Mesendoderm (in vitro differentiated cells): ENCODE data around the gene KCNK2.

Experiments
- DNase-seq: peaks from one replicate; pipeline ENCODE4 v3.0.0; 2013
- H2AK5ac ChIP-seq: 2 replicates; pipeline ENCODE4 v1.6.1; 2013; ENCODE audit warnings: low read length, inconsistent platforms
- H2BK120ac ChIP-seq: 2 replicates; pipeline ENCODE4 v1.6.1; 2013; ENCODE audit warnings: low read depth, mild to moderate bottlenecking, low read length, moderate library complexity, mixed read lengths
- H2BK15ac ChIP-seq: replicated peaks from 2 replicates; pipeline ENCODE4 v1.6.1; 2013; ENCODE audit warnings: low read depth, mild to moderate bottlenecking, moderate library complexity
- H2BK5ac ChIP-seq: 2 replicates; pipeline ENCODE4 v1.6.1; 2013; ENCODE audit warnings: low read length, inconsistent platforms
- H3K18ac ChIP-seq: 2 replicates; pipeline ENCODE4 v1.6.1; 2013; ENCODE audit warnings: mild to moderate bottlenecking, low read length, mixed read lengths
- H3K23ac ChIP-seq: one replicate; pipeline ENCODE4 v1.6.1; 2013; ENCODE audit warnings: low read length
- H3K27ac ChIP-seq: 2 replicates; pipeline ENCODE4 v1.5.1; 2013; ENCODE audit warnings: low read depth, mild to moderate bottlenecking, inconsistent platforms, low read length, moderate library complexity
- H3K27me3 ChIP-seq: 2 replicates; pipeline ENCODE4 v1.6.1; 2013; ENCODE audit warnings: low read length, control low read depth, mild to moderate bottlenecking, inconsistent platforms; ENCODE audit not compliant: insufficient read depth, poor library complexity
- H3K36me3 ChIP-seq: 2 replicates; pipeline ENCODE4 v1.6.1; 2013; ENCODE audit warnings: low read length, inconsistent platforms; ENCODE audit not compliant: control insufficient read depth, insufficient read depth
- H3K4ac ChIP-seq: one replicate; pipeline ENCODE4 v1.6.1; 2013; ENCODE audit warnings: low read depth, mild to moderate bottlenecking, low read length, moderate library complexity
- H3K4me1 ChIP-seq: 2 replicates; pipeline ENCODE4 v1.6.1; 2013; ENCODE audit warnings: low read depth, low read length, inconsistent platforms; ENCODE audit not compliant: control insufficient read depth
- H3K4me2 ChIP-seq: 2 replicates; pipeline ENCODE4 v1.6.1; 2013; ENCODE audit warnings: low read length
- H3K4me3 ChIP-seq: 2 replicates; pipeline ENCODE4 v1.5.1; 2013; ENCODE audit warnings: mild to moderate bottlenecking, low read length
- H3K56ac ChIP-seq: one replicate; pipeline ENCODE4 v1.6.1; 2013; ENCODE audit warnings: low read length
- H3K79me1 ChIP-seq: 2 replicates; pipeline ENCODE4 v1.6.1; 2013; ENCODE audit warnings: low read length, inconsistent platforms
- H3K79me2 ChIP-seq: 2 replicates; pipeline ENCODE4 v1.6.1; 2013; ENCODE audit warnings: mild to moderate bottlenecking, low read length; ENCODE audit not compliant: control insufficient read depth, insufficient read depth
- H3K9ac ChIP-seq: 2 replicates; pipeline ENCODE4 v1.6.1; 2013; ENCODE audit warnings: low read length, inconsistent platforms
- H4K5ac ChIP-seq: one replicate; pipeline ENCODE4 v1.6.1; 2013; ENCODE audit warnings: low read length
- H4K8ac ChIP-seq: one replicate; pipeline ENCODE4 v1.6.1; 2013; ENCODE audit warnings: low read depth, mild to moderate bottlenecking, control low read depth, low read length, moderate library complexity
- WGBS: extraction: QIAGEN DNeasy Blood & Tissue Kit; methylation state at CpG from one replicate; pipeline ENCODE4 v1.1.7; 2013; ENCODE audit warnings: low lambda C conversion rate, missing lambda C conversion rate; ENCODE audit not compliant: insufficient coverage; ENCODE audit errors: extremely low coverage; 5-methylcytosine and 5-hydroxymethylcytosine counted together

KCNK2 gene

DNA sequence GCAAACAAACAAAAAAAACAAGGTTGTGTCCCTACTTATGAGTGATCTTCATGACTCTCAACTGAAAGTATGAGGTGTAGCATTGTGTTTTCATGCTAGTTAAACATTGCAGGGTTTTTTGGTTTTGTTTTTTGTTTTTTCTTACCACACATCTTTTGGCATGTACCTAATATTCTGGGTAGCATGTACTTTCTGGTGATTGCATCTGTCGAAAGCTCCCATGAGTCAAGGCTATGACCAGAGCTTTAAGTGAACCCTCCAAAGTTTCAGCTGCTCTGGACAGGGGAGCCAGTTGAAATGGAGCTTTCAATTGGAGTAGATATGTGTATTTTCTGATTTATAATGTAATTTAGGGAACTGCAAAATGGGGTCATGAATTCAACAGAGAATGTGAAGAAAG lies 115.5 kb downstream of the KCNK2 start:
- H3K4me1 ChIP-seq: no peaks in the 10 kb centered on the region
- H3K9ac ChIP-seq: no peak overlapping the region
- no peak overlapping the region for H2AK5ac ChIP-seq
- no peak overlapping the region for H4K5ac ChIP-seq
- no peaks in the 10 kb centered on the region for H3K27me3 ChIP-seq
- WGBS: no CpG with 5 or more reads among the region's 1 CpG
- H4K8ac ChIP-seq: no peak overlapping the region
- no peaks in the 10 kb centered on the region for H3K36me3 ChIP-seq
- H3K79me2 ChIP-seq: no peaks in the 10 kb centered on the region
- H3K4me3 ChIP-seq: no peak overlapping the region
- H2BK120ac ChIP-seq: no peak overlapping the region
- H2BK15ac ChIP-seq: no peak overlapping the region
- no peak overlapping the region for H3K4me2 ChIP-seq
- no peak overlapping the region for H3K4ac ChIP-seq
- no peak overlapping the region for H2BK5ac ChIP-seq
- no peak overlapping the region for H3K56ac ChIP-seq
- H3K27ac ChIP-seq: no peak overlapping the region
- no peak for DNase-seq
- no peak overlapping the region for H3K18ac ChIP-seq
- H3K23ac ChIP-seq: no peak overlapping the region
- no peaks in the 10 kb centered on the region for H3K79me1 ChIP-seq

DNA sequence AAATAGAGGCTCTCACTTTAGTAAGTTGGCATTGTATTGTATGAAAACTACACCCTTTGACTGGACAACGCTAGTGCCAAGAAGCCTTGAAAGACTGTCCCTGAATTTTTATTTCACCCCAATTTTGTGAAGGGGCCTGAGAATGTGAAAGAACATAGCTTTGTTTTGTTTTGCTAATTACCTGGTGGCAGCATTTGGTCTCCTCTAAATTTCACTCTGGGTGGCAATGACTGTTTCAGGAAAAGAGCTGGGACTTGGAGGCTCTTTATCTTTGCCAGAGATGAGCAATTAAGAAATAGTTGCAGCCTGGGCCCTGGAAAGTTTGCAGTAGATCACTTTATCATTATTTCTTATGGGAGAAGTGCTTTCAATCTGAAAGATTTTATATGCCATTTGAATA lies 117.6 kb downstream of the KCNK2 start:
- Histone ChIP-seq H3K4ac (no peak overlapping the region), H2AK5ac (no peak overlapping the region), H3K79me2 (no peaks in the 10 kb centered on the region), H3K4me2 (no peak overlapping the region), H3K27ac (no peak overlapping the region), H3K9ac (no peak overlapping the region), H3K23ac (no peak overlapping the region), H3K79me1 (no peaks in the 10 kb centered on the region), H3K56ac (no peak overlapping the region), H3K4me1 (no peaks in the 10 kb centered on the region), H4K5ac (no peak overlapping the region), H3K36me3 (no peaks in the 10 kb centered on the region), H4K8ac (no peak overlapping the region), H3K4me3 (no peak overlapping the region), H3K27me3 (no peaks in the 10 kb centered on the region), H2BK5ac (no peak overlapping the region), H2BK15ac (no peak overlapping the region), H2BK120ac (no peak overlapping the region), H3K18ac (no peak overlapping the region)
- DNase-seq: no peak
- WGBS: no CpG with 5 or more reads among the region's 1 CpG

DNA sequence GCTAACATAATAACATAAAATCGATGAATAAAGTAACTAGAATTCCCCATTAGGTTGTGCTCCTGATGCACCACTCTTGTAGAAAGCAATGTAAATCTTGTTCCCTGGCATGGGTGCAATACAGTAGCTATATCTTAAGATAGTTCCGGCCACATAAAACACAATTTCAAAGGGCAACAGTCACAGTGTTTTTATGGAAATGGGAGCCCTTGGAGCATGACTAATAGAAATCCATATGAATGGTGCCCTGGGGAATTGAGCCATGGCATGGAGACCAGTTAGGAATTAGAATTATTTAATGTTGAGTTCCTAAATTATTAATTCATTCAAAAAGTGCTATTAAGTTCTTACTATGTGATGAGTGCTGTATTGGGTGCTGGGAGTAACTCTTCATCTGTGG lies 118.7 kb downstream of the KCNK2 start:
- Histone ChIP-seq H3K18ac (no peak overlapping the region), H3K4me3 (no peak overlapping the region), H4K8ac (no peak overlapping the region), H4K5ac (no peak overlapping the region), H3K4me2 (no peak overlapping the region), H2BK120ac (no peak overlapping the region), H3K9ac (no peak overlapping the region), H2BK5ac (no peak overlapping the region), H2AK5ac (no peak overlapping the region), H3K36me3 (no peaks in the 10 kb centered on the region), H3K79me2 (no peaks in the 10 kb centered on the region), H3K56ac (no peak overlapping the region), H2BK15ac (no peak overlapping the region), H3K4me1 (no peaks in the 10 kb centered on the region), H3K23ac (no peak overlapping the region), H3K79me1 (no peaks in the 10 kb centered on the region), H3K4ac (no peak overlapping the region), H3K27ac (no peak overlapping the region), H3K27me3 (no peaks in the 10 kb centered on the region)
- no peak for DNase-seq
- WGBS: no CpG with 5 or more reads among the region's 2 CpGs

DNA sequence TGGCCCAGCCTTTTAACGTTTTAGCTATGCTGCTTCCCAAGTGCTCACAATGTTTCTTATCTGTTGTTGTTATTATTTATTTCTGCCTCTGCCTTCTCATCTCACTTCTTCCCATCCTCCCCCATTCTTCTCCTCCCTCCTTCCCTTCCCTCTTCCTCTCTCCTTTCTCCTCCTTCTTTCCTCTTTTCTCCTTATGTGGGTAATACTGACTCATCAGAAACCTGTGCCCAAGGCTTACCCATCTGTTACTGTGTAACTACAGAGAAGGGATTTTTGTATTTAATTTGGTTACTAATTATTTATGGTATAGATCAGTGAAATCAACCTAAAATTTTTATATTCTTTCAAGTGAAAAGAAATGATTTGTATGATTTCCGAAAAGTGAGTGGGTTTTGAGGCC lies 120.3 kb downstream of the KCNK2 start:
- Histone ChIP-seq H3K27ac (no peak overlapping the region), H3K4ac (no peak overlapping the region), H3K56ac (no peak overlapping the region)

DNA sequence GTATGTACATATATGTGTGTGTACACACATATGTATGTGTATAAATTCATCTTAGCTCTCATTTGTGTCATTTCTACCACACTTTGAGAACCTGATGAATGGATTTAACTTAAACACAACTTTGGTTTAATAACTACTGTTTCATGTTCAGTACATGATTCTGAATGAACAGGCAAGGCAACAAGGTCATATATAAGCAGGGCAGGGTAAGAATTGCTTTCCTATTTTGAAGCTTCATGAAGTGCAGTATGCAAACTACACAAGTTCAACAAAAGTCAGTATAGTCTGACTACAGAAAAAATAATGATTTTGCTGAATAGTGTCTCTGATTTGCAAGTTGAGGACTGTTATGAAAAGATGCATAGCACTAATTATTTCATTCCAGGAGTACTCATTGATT lies 127.6 kb downstream of the KCNK2 start:
- no peak overlapping the region for H3K9ac ChIP-seq
- no peak for DNase-seq
- H2BK5ac ChIP-seq: no peak overlapping the region
- no peak overlapping the region for H2BK120ac ChIP-seq
- H3K4me3 ChIP-seq: no peak overlapping the region
- H2BK15ac ChIP-seq: no peak overlapping the region
- no peak overlapping the region for H4K8ac ChIP-seq
- no peaks in the 10 kb centered on the region for H3K79me1 ChIP-seq
- H3K27me3 ChIP-seq: no peaks in the 10 kb centered on the region
- no peak overlapping the region for H3K4me2 ChIP-seq
- H3K27ac ChIP-seq: no peak overlapping the region
- H3K4ac ChIP-seq: no peak overlapping the region
- no peaks in the 10 kb centered on the region for H3K79me2 ChIP-seq
- no peak overlapping the region for H2AK5ac ChIP-seq
- H3K18ac ChIP-seq: no peak overlapping the region
- no peak overlapping the region for H3K23ac ChIP-seq
- H3K56ac ChIP-seq: no peak overlapping the region
- no peaks in the 10 kb centered on the region for H3K4me1 ChIP-seq
- H3K36me3 ChIP-seq: no peaks in the 10 kb centered on the region
- H4K5ac ChIP-seq: no peak overlapping the region

More for the DNA sequence above, 120.3 kb downstream of the KCNK2 start:
- Histone ChIP-seq H2BK120ac (no peak overlapping the region), H4K8ac (no peak overlapping the region), H3K4me3 (no peak overlapping the region), H2AK5ac (no peak overlapping the region), H3K79me2 (no peaks in the 10 kb centered on the region), H3K4me2 (no peak overlapping the region), H3K27me3 (no peaks in the 10 kb centered on the region), H2BK15ac (no peak overlapping the region), H2BK5ac (no peak overlapping the region), H3K18ac (no peak overlapping the region), H3K79me1 (no peaks in the 10 kb centered on the region), H3K23ac (no peak overlapping the region), H3K36me3 (no peaks in the 10 kb centered on the region), H3K9ac (no peak overlapping the region), H4K5ac (no peak overlapping the region), H3K4me1 (no peaks in the 10 kb centered on the region)
- no CpG with 5 or more reads among the region's 2 CpGs for WGBS
- DNase-seq: no peak

DNA sequence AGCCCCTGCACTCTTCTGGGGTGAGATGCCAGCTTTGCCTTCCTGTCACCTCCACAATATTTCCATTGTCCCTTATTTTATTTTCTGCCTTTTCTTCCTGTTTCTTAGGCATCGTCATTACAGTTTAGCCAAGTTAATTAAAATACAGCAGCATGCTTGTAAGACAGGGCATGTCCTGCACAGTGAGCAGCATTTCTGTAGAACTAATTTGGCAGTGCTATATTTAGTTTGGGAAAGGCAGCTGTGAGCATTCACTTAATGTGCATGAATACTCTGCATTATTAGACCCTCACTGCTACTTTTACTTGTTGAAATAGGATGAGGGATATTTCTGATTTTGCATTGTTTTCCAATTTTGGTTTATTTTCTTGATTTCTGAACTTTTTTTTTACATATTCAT lies 133.3 kb downstream of the KCNK2 start:
- no peak overlapping the region for H3K27ac ChIP-seq
- H3K36me3 ChIP-seq: no peaks in the 10 kb centered on the region
- H2AK5ac ChIP-seq: no peak overlapping the region
- no peak overlapping the region for H2BK120ac ChIP-seq
- no peak overlapping the region for H2BK15ac ChIP-seq
- H3K79me1 ChIP-seq: no peaks in the 10 kb centered on the region
- H3K4me1 ChIP-seq: no peaks in the 10 kb centered on the region
- H3K79me2 ChIP-seq: no peaks in the 10 kb centered on the region
- H3K4me2 ChIP-seq: no peak overlapping the region
- H3K4me3 ChIP-seq: no peak overlapping the region
- no peak overlapping the region for H3K18ac ChIP-seq
- H4K8ac ChIP-seq: no peak overlapping the region
- no peak overlapping the region for H3K23ac ChIP-seq
- H3K56ac ChIP-seq: no peak overlapping the region
- no CpG with 5 or more reads among the region's 1 CpG for WGBS
- no peak for DNase-seq
- H3K4ac ChIP-seq: no peak overlapping the region
- no peak overlapping the region for H2BK5ac ChIP-seq
- H4K5ac ChIP-seq: no peak overlapping the region
- no peak overlapping the region for H3K9ac ChIP-seq
- no peaks in the 10 kb centered on the region for H3K27me3 ChIP-seq
